ENCODE data around the gene CBY1.

CBY1 gene

DNA sequence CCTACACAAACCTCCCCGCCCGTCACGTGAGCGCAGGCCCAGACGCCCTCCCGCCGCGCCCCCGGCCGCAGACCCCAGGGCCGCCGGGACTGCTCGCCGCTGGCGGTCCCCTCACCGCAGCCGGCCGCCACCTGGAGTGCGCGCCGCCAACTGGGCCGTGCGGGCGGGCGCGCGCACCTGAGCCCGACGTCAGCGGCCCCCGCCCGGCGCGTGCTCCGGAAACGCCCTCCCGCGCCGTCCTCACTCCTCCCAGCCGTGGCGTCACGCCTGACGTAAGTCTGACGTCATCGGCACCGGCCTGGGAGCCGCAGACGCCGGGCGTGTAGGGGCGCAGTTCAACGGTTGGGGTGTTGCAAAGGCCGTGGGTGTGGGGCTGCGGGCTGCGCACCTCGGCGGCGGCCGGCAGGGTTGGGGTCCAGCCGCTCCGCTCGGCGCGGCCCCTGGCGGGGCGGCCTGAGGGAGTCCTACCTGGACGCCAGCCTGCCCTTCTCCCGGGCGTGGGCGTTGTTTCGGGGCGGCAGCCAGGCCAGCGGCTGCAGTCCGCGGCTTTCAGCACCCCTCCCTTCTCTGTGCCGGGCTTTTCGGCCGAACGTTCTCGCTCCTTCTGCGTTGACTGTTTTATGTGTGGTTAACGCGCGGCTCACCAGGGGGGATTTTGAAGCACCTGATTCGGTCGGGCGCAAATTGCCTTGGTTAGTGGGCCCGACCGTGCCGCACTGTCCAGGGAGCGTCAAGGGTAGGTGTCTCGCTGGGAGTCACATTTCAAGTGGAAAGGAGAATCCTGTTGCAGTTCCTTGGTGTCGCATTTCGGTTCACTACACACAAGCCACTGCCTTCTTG, 44.6 kb downstream of the CBY1 start, which contains the start of gene JOSD1:
JOSD1 (minus strand) TSS at position 155 of the 840 bp plus-strand sequence. CDS start 956 bp downstream, outside the sequence.
- DNase-seq (ENCODE audit: low read depth in 3 of 3): peak; percentile 95 to 98 (median 97)

DNA sequence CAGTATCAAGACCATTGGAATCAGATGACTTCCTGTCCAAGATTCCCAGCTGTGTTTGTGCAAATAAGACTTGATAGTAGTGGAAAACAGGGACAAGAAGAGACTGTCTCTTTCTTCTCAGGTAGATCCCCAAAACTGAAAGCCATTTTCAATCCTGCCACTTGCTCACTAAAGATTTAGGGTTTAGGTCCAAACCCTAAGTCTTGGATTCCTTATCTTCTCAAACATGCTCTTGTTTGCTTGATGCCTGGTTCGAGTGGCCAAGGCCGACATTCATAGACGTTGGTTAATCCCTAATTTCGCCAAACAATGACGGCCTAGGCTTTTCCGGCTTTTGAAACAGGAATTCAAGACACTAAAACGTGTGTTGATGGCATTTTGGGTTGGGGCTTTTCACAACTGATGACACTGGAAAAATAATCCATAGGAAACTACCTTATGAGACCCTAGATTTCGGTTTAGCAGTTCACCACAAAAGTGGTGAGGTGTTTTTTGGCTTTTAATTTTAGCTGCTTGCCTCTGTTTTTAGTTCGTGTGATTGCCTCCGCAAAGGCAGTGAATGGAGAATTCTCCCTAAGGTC, 48.3 kb downstream of the CBY1 start:
- no peak for DNase-seq (ENCODE audit: low read depth in 3 of 3)

DNA sequence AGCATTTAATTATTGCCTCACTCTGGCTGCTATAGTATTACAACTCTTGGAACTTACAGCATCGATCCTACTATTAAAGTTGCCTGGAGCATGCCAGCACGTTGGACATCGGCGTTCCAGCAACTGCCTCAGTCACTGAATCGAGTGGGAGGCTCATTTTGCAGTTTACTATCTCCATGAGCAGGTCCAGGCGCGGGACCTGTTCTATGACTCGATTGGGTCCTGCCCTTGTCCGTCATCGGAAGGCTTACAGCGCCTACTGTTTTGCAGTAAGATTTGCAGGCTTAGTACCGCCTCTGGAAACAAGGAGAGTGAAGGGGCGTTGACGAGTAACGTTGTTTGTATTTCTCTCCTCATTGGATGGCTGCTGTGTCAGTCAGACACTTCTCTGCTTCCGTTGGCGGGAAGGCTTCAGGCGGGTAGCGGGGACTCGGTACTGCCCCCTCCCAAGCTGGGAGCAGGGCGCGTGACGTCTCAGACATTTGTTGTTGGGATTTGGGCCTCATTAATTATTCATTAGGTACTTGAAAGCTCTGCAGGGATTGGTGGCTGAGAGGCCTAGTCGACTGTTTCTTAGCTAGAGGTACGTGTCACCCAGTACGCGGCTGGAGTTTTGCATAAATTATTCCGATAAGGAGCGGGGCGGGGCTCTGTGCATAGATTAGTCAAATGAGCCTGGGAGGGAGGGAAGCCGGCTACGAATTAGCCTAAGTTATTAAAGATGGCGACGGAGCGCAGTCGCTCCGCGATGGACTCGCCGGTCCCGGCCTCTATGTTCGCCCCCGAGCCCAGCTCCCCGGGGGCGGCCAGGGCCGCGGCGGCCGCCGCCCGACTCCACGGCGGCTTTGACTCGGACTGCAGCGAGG, 49.0 kb downstream of the CBY1 start, which contains the start of gene GTPBP1:
GTPBP1 (plus strand) TSS at position 710 of the 866 bp plus-strand sequence; CDS start at position 722, 12 bp downstream.
- peak; percentile 92 to 98 (median 94) for DNase-seq (ENCODE audit: low read depth in 3 of 3)

DNA sequence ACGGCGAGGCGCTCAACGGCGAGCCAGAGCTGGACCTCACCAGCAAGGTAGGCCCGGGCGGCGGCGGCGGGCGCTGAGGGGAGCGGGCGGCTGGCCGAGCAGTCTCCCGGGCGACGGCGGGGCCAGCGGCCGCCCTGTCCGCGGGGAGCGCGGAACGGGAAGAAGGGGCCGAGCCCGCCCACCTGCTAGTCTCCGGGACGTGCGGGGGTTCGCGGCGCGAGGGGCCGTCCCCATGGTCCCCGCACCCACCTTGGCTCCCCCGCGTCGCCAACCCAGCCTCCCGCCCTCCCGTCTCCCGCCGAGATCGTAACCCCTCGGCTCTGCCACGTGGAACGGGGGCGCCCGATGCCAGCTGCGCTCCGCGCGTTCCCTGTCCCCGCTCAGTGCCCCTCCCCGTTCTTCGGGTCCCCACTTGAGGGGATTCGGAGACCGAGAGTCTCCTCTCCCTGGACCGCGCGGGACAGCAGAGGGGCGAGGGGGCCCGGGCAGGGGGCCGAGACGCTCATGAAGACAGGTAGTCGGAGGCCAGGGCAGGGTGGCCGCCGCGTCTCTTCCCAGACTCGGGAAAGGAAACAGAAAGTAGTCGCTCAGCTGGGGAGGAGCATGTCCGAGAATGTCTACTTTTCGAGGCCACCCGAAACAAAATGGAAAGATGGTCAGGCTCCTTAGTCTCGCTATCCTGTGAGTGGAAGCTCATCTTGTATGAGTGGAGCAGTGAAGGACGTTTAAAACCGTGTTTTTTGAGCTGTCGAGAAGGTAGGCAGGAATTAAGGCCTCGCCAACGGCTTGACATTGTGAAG, 49.9 kb downstream of the CBY1 start:
- DNase-seq (ENCODE audit: low read depth in 3 of 3): peak in 2 of 3 experiments; percentile 9 to 26

DNA sequence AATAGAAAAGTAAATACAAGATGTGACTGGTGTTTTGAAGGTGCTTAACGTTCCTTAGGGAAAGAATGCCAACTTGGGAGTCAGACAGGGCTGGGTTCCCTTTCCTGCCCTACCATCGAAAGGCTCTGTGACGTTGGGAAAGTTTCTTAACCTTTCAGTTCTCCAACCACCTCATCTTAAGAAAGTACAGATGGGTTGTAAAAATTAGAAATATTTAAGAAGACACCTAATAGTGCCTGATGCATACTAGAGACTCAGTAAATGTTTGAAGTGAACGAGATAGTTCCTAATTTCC, 50.4 kb downstream of the CBY1 start:
- DNase-seq (ENCODE audit: low read depth in 3 of 3): no peak

DNA sequence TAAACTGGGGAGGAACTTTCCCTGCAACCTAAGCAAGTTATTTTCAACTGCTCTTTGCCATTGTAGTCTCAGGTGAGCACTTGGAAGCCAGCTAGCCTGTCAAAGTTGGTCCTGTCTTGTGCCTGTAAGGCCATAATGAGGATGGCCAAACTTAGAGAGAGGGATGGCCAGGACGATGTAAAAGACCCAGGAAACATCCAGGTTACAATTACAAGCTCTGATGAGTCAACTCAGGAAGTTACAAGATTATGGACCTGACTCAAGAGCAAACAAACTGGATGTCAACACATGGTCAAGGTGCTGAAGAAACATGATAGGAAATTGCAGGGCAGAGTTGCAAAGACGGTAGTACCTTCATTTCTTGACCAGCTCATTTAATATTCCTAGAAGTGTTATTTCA, 50.9 kb downstream of the CBY1 start:
- DNase-seq (ENCODE audit: low read depth in 3 of 3): no peak

DNA sequence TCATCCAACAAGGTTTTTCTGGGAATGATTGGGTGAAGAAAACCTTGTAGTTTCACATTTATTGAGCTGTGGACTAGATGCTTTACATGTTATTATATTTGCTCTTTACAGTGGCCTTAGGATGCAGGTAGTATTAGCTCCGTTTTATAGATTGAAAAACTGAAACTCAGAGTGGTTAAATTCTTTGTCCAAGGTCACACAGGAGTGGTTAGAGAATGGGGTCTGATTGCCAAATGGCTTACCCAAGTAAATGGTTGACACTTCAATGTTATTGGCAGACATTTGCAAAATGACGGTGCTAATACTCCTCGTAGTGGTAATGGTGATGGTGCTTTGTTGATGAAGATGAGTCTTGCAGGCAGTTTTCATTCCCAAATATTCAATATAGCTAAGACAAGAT, 51.5 kb downstream of the CBY1 start:
- DNase-seq (ENCODE audit: low read depth in 3 of 3): no peak

DNA sequence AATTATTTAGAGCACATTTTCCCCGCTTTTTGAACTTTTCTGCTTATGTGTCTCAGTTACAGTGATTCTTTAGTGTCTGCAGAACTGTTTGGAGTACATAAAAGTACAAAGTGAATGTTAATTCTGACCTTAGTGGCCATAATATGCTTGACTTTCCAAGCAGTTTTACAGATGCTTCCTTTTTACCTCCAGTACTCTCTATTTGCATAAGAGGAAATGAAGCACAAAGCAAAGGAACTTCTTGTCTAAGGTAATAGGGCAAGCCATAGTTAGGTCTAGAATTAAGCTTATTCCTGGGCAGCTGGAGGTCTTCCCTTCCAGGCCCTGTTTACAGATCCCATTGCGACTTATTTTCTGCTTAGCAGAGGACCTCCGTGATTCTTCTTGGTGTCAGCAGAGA, 52.9 kb downstream of the CBY1 start:
- no peak for DNase-seq (ENCODE audit: low read depth in 3 of 3)

DNA sequence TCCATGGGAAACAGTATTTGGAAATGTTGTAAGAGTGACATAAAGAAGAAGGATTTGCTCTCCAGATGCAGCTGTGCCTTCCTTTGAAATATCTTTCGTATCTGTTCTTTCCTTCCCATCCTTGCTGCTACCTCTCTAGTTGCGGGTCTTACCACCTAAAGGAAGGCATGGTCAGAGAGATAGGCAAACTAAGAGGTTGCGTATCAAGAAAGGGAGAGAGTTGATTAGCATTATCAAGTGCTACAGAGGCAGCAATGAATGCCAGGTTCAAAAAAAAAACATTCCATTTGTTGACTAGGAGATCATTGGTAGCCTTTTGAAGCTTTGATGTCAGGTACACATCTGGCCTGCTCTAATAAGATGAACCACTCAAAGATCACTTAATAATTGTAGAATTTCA, 53.9 kb downstream of the CBY1 start:
- no peak for DNase-seq (ENCODE audit: low read depth in 3 of 3)

DNA sequence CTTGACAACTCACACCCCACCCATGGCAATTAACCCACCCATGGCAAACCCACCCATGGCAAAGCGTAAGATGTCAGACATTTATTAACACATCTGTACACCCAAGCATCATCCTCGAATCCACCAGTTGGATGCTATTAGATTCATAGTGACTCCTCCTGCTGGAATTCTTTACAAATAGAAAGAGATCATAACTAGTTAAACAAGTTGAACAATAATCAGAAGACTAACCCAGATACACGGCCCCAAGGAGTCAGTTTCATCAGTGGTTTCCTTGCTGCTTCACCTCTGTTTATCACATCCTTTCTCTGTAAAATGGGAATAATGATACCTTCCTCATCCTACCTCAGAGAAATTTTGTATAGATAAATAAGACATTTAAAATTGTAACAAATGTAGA, 54.4 kb downstream of the CBY1 start:
- DNase-seq (ENCODE audit: low read depth in 3 of 3): no peak

DNA sequence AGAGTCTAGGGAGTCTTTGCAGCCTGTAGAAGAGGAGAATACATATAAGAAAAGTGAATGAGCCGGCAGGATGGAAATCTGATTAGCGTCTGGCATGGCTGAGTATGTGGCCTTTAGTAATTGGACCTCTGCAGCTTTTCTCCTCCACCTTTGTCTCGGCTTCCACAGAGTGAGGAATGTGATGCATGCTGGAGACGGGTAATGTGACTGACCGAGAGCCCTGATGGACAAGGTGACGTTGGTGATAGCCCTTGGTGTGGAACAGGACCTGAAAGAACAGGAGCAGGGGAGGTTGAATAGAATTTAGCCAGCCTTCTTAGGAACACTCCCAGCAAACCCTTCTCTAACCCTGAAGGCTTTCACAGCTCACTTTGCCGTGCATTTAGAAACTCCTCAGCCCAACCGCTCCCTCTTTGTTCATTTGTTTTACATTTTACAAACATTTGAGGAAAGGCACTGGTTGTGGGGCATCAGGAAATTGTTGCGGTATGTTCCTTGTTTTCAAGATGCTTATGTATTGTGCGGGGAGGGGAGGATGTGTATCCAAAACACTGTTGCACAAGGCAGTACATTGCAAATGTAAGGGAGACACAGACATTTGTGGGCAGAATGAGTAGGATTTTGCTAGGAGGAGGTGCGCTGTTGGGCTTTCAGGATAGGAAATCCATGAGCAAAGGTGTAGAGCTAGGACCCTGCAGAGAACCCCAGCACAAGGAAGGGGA, 56.2 kb downstream of the CBY1 start:
- DNase-seq (ENCODE audit: low read depth in 3 of 3): no peak

DNA sequence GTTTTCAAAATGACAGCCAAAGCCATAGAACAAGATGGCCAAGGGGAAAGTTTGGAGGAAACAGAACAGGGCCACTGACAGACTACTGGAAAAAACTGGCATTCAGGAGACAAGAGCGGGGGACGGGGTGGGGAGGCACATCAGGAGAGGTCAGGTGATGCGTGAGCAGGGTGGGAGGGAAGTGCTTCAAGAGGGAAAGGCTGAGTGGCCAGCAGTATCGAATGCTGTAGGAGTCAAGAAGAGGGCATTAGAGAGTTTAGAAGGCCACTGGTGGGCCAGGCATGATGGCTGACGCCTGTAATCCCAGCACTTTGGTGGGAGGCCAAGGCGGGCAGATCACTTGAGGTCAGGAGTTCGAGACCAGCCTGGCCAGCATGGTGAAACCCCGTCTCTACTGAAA, 57.5 kb downstream of the CBY1 start:
- DNase-seq (ENCODE audit: low read depth in 3 of 3): no peak

DNA sequence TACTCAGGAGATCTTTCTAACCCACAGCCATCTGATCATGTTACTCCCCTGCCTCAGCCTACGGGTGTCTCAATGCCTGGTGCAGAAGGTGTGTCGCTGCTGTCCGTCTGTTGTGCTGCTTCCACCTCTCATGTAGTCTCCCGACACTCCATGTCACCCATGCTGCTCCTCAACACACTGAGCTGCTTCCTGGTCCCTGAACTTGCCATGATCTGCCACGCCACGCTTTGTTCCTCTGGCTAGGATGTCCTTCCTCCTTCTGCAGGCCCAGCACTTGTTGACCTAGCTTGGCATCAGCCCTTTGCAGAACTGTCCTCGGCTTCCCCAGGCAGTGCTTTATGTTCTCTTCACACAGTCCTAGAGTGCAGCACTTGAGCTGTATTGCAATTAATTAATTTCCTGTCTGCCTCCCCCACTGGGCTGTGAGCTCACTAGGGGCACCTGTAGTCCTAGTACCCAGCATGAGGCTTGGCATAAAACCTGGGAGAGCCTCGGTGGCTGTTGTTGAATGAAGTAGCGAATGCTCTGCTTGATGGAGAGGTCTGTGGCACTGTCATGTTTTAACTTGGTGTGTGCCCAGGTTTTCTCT, 58.8 kb downstream of the CBY1 start:
- no peak for DNase-seq (ENCODE audit: low read depth in 3 of 3)

DNA sequence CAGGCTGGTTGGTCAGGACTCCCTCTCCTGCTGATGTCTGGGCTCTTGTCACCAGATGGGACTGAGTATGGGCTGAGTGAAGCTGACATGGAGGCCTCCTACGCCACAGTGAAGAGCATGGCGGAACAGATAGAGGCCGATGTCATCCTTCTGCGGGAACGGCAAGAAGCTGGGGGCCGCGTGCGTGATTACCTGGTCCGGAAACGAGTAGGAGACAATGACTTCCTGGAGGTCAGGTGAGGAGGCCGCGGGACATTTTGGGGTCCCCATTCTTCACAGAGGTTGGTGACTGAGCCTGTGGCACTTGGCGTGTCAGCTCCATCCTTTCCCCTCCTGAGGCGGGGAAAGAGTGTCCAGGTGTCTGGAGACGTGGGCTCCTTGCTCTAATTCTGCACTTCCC, 59.4 kb downstream of the CBY1 start:
- no peak for DNase-seq (ENCODE audit: low read depth in 3 of 3)

DNA sequence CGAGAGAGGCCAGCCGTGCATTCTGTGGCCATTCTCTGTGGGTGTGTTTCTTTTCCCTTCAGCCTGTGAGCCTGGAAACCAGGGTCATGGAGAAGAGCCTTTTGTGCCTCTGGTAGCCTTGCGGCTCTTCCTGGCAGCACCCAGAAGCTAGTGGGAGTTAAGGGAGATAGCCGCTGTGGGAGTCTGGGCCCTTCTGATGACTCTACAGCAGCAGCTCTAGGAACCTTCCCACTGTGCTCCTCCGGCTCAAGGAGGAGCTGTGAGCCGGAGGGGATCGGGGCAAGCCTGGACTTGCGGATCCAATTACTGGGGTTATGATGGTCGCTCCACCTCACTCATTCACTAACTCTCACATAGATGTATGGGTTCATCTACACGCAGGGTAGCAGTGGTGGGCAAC, 59.8 kb downstream of the CBY1 start:
- DNase-seq (ENCODE audit: low read depth in 3 of 3): no peak

DNA sequence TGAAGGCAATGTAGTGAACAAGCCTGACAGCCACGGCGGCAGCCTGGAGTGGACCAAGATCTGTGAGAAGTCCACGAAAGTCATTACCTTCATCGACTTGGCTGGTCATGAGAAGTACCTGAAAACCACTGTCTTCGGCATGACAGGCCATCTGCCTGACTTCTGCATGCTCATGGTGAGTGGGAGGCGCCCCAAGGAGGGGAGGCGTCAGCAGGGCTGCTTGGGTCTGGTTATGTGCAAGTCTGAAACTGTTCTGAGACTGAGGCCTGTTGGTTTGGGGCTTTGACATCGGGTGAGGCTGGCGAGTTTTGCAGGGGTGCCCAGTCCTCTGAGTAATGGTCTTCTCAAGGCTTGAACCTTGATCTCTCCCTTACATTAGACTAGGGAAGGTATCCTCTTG, 60.4 kb downstream of the CBY1 start:
- DNase-seq (ENCODE audit: low read depth in 3 of 3): no peak

DNA sequence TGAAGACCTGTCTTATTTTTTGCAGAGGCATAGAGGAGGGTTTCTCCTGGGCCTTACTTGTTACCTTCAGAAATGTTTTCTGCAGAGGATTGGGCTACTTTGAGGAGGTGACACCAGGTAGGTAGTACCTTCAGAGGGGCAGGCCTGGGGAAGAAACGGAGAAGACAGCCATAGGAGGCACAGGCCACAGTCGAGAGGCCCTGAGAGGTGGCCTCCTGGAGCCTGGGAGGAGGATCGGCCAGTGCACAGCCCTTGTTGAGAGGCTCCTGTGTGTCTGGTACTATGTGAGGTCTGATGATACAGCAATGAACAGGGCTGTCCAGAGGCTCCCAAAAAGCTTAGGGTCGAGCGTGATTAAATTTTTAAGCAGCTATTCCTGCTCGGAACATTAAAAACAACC, 60.8 kb downstream of the CBY1 start:
- no peak for DNase-seq (ENCODE audit: low read depth in 3 of 3)

DNA sequence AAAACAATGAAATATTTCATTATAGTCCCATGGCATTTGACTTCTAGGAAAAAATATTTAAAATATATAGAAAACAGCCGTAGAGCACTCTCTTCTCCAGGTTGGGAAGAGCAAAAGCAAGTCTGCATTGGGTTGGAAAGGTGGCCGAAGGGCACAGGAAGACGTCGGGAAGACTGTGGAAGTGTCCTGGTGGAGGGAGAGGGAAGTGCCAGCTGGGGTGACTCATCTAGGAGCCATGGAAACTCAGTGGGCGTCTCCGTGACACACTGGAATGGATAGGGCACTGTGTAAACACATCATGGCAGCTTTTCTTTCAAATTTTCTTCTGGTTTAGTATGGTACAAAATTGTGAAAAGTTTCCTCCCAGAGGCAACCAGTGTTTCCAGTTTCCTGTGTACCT, 62.0 kb downstream of the CBY1 start:
- no peak for DNase-seq (ENCODE audit: low read depth in 3 of 3)

DNA sequence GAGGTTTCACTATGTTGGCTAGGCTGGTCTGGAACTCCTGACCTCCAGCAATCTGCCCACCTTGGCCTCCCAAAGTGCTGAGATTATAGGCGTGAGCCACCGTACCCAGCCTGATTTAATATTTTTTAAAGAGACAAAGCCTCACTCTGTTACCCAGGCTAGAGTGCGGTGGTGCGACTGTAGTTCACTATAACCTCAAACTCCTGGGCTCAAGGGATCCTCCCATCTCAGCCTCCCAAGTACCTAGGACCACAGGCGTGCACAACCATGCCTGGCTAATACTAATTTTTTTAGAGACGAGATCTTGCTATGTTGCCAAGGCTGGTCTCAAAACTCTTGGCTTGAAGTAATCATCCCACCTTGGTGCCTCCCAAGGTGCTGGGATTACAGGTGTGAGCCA, 62.8 kb downstream of the CBY1 start:
- DNase-seq (ENCODE audit: low read depth in 3 of 3): no peak

DNA sequence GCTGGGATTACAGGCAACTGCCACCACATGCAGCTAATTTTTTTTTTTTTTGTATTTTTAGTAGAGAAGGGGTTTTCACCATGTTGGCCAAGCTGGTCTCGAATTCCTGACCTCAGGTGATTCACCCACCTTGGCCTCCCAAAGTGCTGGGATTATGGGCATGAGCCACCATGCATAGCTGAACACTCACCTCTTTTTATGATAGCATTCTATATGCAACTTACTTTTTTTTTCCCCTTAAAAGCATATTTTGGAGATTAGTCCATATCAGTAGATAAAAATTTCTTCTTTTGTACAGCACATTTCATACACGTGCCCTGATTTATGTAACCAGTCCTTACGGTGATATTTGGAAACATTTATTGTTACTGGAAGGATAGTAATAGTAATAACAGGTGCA, 63.9 kb downstream of the CBY1 start:
- no peak for DNase-seq (ENCODE audit: low read depth in 3 of 3)

DNA sequence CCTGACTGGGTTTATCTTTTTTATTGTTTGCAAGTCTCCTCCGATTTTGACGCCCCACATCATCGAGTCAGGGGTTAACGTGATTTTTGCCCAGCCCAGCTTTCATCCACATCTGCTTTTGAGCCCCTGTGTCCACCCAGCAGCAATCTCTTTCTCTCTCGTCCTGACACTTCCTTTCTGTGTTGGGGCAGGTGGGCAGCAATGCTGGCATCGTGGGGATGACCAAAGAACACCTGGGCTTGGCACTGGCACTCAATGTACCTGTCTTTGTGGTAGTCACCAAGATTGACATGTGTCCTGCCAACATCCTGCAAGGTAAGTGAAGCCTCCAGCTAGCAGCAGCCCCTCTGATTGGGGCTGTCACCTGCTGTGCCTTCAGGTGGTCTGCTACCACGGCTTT, 65.1 kb downstream of the CBY1 start:
- DNase-seq (ENCODE audit: low read depth in 3 of 3): no peak

Data from stimulated activated CD4-positive, alpha-beta T cell treated with anti-CD3 and anti-CD28 coated beads, TNF-alpha, amount 100 ng/mL, for 24 hours (primary cell).